Natural killer cell (primary cell): ENCODE measurements around the gene ATF7. TPM values are rescaled to one million over a fixed set of nuclear protein-coding genes. Genes with fewer than 3 reads are reported as not detected.

ENCODE experiments used
- ATAC-seq, 3 donors: fragments of 150-1000 bp in 2 of 3; fragments of 200-7000 bp in 1 of 3; cut with Tn5 transposase; 1 replicate in 1 of 3; 2 replicates in 2 of 3; pipeline ENCODE4 v1.10.0; 2021; ENCODE audit warnings: mild to moderate bottlenecking in 2 of 3, moderate library complexity in 2 of 3
- DNase-seq, 2 donors: peaks; one replicate each; pipeline versions ENCODE4 v3.0.0 to v3.0.0-alpha.2; 2013 to 2021; ENCODE audit warnings: mixed read lengths in 1 of 2
- H3K27ac ChIP-seq: one replicate; pipeline ENCODE4 v1.5.1; 2013; ENCODE audit warnings: mild to moderate bottlenecking, low read length
- H3K27me3 ChIP-seq: one replicate; pipeline ENCODE4 v1.6.1; 2013; ENCODE audit warnings: low read length; ENCODE audit not compliant: control insufficient read depth, insufficient read depth
- H3K36me3 ChIP-seq: one replicate; pipeline ENCODE4 v1.6.1; 2013; ENCODE audit warnings: low read length; ENCODE audit not compliant: control insufficient read depth, insufficient read depth
- H3K4me1 ChIP-seq: one replicate; pipeline ENCODE4 v1.6.1; 2013; ENCODE audit warnings: low read length; ENCODE audit not compliant: control insufficient read depth, insufficient read depth
- H3K4me3 ChIP-seq: one replicate; pipeline ENCODE4 v1.5.1; 2013; ENCODE audit warnings: low read length
- H3K9me3 ChIP-seq: one replicate; pipeline ENCODE4 v1.6.1; 2013; ENCODE audit warnings: low read length; ENCODE audit not compliant: control insufficient read depth, insufficient read depth
- H3K27ac Mint-ChIP-seq, 2 donors: one replicate each; pipeline ENCODE4 v1.8.0; 2022; ENCODE audit warnings: mild to moderate bottlenecking in 2 of 2, mixed read lengths in 2 of 2, moderate library complexity in 1 of 2
- H3K27me3 Mint-ChIP-seq, 2 donors: one replicate each; pipeline ENCODE4 v1.8.0; 2022; ENCODE audit warnings: low read depth in 2 of 2, mixed read lengths in 2 of 2
- H3K36me3 Mint-ChIP-seq: one replicate; pipeline ENCODE4 v1.8.0; 2022; ENCODE audit warnings: mixed read lengths
- H3K4me1 Mint-ChIP-seq, 2 donors: one replicate each; pipeline ENCODE4 v1.8.0; 2022; ENCODE audit warnings: mixed read lengths in 2 of 2
- H3K4me3 Mint-ChIP-seq: one replicate; pipeline ENCODE4 v1.8.0; 2022; ENCODE audit warnings: mild to moderate bottlenecking, moderate library complexity, mixed read lengths
- H3K9me3 Mint-ChIP-seq, 2 donors: one replicate each; pipeline ENCODE4 v1.8.0; 2022; ENCODE audit warnings: mixed read lengths in 2 of 2
- WGBS: methylation state at CpG from one replicate; pipeline ENCODE4 v1.1.7; 2013; ENCODE audit warnings: missing lambda C conversion rate; ENCODE audit not compliant: insufficient coverage; 5-methylcytosine and 5-hydroxymethylcytosine counted together
- intact Hi-C: fragments of 100-400 bp; cut with micrococcal nuclease; formaldehyde crosslinking; loops from one replicate; pipeline ENCODE4 v1.14.2; 2022
- total RNA-seq, 4 donors: library from RNA; stranded (reverse); fragments of 120-200 nt in 1 of 4; gene quantifications; one replicate each; pipeline versions ENCODE4 v1.2.3 to v1.2.4, GENCODE V29; 2013 to 2022
- TF ChIP-seq, protein P1 (sequence below): fragments of 200-600 bp; IDR thresholded peaks from one replicate; pipeline ENCODE4 v1.8.0; 2022; ENCODE audit warnings: antibody characterized with exemption

Gene ATF7
- total RNA-seq, 3 donors from 2014 or later (not counting 1 experiment from before 2014, with no cell fraction given), result 32.3 to 42.3 (median 34.9) TPM

DNA sequence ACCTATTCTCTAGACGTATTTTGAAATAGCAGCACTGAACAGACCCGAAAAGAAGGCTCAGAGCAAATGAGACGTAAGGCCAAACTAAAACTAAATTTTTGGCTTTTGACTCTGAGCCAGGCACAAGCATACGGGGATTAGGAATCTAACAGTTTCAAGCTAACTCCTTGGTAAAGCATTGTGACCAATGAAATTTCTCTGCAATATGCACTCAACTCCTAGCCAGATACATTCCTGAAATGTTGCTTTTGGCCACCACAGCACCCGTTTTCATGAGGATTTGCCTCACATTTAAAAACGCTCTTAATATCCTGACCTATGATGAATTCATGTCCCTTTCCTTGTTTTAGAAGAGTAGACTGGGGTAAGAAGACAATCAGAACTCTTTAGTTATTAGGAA lies 65.8 kb downstream of the ATF7 start:
- H3K4me1 Mint-ChIP-seq, result peaks cover 26 to 38% of the 10 kb centered on the region in 2 donors
- Histone ChIP-seq H3K9me3 (no peaks in the 10 kb centered on the region), H3K27ac (no peak overlapping the region), H3K4me3 (no peak overlapping the region), H3K36me3 (no peaks in the 10 kb centered on the region), H3K4me1 (peaks cover 3% of the 10 kb centered on the region), H3K27me3 (no peaks in the 10 kb centered on the region)
- H3K27ac Mint-ChIP-seq, result no peak overlapping the region
- ATAC-seq (no peak), DNase-seq (no peak)
- intact Hi-C loops, result no loop called here
- no peaks in the 10 kb centered on the region for H3K36me3 Mint-ChIP-seq
- TF ChIP-seq, protein P1, sequence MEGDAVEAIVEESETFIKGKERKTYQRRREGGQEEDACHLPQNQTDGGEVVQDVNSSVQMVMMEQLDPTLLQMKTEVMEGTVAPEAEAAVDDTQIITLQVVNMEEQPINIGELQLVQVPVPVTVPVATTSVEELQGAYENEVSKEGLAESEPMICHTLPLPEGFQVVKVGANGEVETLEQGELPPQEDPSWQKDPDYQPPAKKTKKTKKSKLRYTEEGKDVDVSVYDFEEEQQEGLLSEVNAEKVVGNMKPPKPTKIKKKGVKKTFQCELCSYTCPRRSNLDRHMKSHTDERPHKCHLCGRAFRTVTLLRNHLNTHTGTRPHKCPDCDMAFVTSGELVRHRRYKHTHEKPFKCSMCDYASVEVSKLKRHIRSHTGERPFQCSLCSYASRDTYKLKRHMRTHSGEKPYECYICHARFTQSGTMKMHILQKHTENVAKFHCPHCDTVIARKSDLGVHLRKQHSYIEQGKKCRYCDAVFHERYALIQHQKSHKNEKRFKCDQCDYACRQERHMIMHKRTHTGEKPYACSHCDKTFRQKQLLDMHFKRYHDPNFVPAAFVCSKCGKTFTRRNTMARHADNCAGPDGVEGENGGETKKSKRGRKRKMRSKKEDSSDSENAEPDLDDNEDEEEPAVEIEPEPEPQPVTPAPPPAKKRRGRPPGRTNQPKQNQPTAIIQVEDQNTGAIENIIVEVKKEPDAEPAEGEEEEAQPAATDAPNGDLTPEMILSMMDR, result no peak
- 98% methylated on average over 6 of the region's 6 CpGs for WGBS
- H3K27me3 Mint-ChIP-seq, result no peaks in the 10 kb centered on the region
- H3K4me3 Mint-ChIP-seq, result no peak overlapping the region
- H3K9me3 Mint-ChIP-seq, result no peaks in the 10 kb centered on the region

- no peaks in the 10 kb centered on the region for H3K9me3 Mint-ChIP-seq
- Histone ChIP-seq H3K27me3 (no peaks in the 10 kb centered on the region), H3K4me3 (no peak overlapping the region), H3K4me1 (no peaks in the 10 kb centered on the region), H3K27ac (no peak overlapping the region), H3K36me3 (no peaks in the 10 kb centered on the region), H3K9me3 (no peaks in the 10 kb centered on the region)
- no peaks in the 10 kb centered on the region for H3K27me3 Mint-ChIP-seq
- no peak for DNase-seq
- ATAC-seq, result no peak
- H3K4me3 Mint-ChIP-seq, result no peak overlapping the region
- no peaks in the 10 kb centered on the region for H3K36me3 Mint-ChIP-seq
- H3K27ac Mint-ChIP-seq, result peak overlapping the region; percentile 42 to 43
- H3K4me1 Mint-ChIP-seq, result peaks cover 14 to 22% of the 10 kb centered on the region in 2 donors
- intact Hi-C loops, result no loop called here
- WGBS, result 100% methylated on average over 1 of the region's 1 CpG
- TF ChIP-seq, protein P1, result no peak
Measured at GRCh38 chr12:53558631-53559030, 67.6 kb downstream of the ATF7 start.

DNA sequence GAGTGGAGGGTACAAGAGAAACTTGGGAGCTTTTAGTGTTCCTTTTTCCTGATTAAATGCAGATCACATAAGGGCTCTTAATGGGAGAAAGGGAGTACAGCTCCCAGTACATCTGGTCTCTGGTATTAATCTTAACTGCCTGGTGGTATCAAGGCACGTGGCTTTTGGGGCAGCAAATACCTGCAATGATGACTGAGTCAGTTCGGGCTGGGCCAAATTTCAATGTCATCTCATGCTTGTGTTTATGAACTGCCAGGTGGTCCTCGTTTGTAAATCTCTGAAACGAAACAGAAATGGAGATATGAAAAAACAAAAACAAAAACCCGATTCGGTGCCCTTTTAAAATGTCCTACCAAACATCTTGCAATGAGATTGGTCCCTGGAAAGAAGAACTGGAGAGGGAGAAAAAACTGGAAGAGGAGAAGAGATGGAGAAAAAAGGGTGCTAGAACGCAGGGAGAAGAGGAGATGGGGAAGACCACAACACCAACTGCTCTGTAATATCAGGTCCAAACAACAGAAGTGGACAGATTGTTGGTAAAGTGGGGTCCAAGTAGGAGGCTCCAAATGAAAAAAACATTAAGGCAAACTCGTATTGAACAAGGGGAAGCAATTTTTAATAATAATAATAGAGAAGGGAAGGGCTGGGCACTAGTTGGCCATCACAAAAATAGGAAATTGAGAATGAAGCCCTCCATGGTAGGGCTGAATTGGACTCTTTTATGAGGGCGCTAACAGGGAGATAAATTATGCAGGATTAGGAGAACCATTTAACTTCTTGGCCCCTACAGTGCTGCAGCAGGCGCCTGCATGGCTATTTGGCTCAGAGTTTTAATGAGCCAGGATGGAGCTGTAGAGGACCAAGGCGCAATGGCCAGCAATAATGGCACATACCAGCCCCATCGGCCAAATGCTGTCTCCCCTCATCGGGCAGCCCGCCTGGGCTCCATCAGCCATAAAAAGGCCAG lies 73.5 kb downstream of the ATF7 start:
- H3K9me3 Mint-ChIP-seq, result no peaks in the 10 kb centered on the region
- ATAC-seq (no peak), DNase-seq (no peak)
- WGBS, result 90% methylated on average over 13 of the region's 14 CpGs
- no peaks in the 10 kb centered on the region for H3K27me3 Mint-ChIP-seq
- Histone ChIP-seq H3K27ac (no peak overlapping the region), H3K4me3 (no peak overlapping the region), H3K27me3 (no peaks in the 10 kb centered on the region), H3K4me1 (no peaks in the 10 kb centered on the region), H3K9me3 (no peaks in the 10 kb centered on the region), H3K36me3 (peaks cover 22% of the 10 kb centered on the region)
- no peak overlapping the region for H3K4me3 Mint-ChIP-seq
- intact Hi-C loops, result no loop called here
- TF ChIP-seq, protein P1, result no peak
- peak overlapping the region in 1 of 2 donors; percentile 4 for H3K27ac Mint-ChIP-seq
- peaks cover 10% of the 10 kb centered on the region for H3K36me3 Mint-ChIP-seq
- no peaks in the 10 kb centered on the region for H3K4me1 Mint-ChIP-seq
